GM18861 (cell line): Measurements from ENCODE around the gene VPS16.
"Not testable (repeated sequence)": the region's sequence is repeated elsewhere in the genome, so short reads cannot be mapped to it uniquely, and the experiment has no call there.

Source experiments
- ATAC-seq: cut with Tn5 transposase; IDR thresholded peaks from one replicate; pipeline ENCODE4 v1.9.1; 2021; ENCODE audit not compliant: unreplicated experiment

Gene VPS16

GRCh38 chr20:2806351-2806701, 34.2 kb upstream of the VPS16 start:
- ATAC-seq: no peak

GRCh38 chr20:2807019-2807418, 33.5 kb upstream of the VPS16 start:
- ATAC-seq: no peak

- not testable (repeated sequence) for ATAC-seq
Measured at GRCh38 chr20:2807929-2808328, 32.6 kb upstream of the VPS16 start.

- no peak for ATAC-seq
Measured at GRCh38 chr20:2809690-2810089, 30.9 kb upstream of the VPS16 start.

GRCh38 chr20:2812189-2812588, 28.4 kb upstream of the VPS16 start:
- ATAC-seq: no peak

GRCh38 chr20:2814076-2814475, 26.5 kb upstream of the VPS16 start:
- ATAC-seq: no peak

- no peak for ATAC-seq
Measured at GRCh38 chr20:2814587-2815051, 25.9 kb upstream of the VPS16 start, which contains the start of gene C20orf141. Gene C20orf141 (plus strand): TSS chr20:2814987. CDS start chr20:2815185, 198 bp downstream.

- no peak for ATAC-seq
Measured at GRCh38 chr20:2815242-2815900, 25.2 kb upstream of the VPS16 start.

- ATAC-seq: no peak
Measured at GRCh38 chr20:2816030-2816582, 24.4 kb upstream of the VPS16 start, which contains the start of gene TMEM239. Gene TMEM239 (plus strand): TSS chr20:2816364. CDS start chr20:2816555, 191 bp downstream.

GRCh38 chr20:2816583-2817340, 23.8 kb upstream of the VPS16 start:
- ATAC-seq: no peak

GRCh38 chr20:2817341-2817726, 23.2 kb upstream of the VPS16 start:
- ATAC-seq: no peak

- ATAC-seq: no peak
Measured at GRCh38 chr20:2817891-2818595, 22.5 kb upstream of the VPS16 start.

GRCh38 chr20:2820084-2820895, 20.3 kb upstream of the VPS16 start:
- no peak for ATAC-seq

- ATAC-seq: no peak
Measured at GRCh38 chr20:2820896-2821869, 19.4 kb upstream of the VPS16 start.

- ATAC-seq: no peak
Measured at GRCh38 chr20:2822073-2822472, 18.5 kb upstream of the VPS16 start.

GRCh38 chr20:2825761-2826160, 14.8 kb upstream of the VPS16 start:
- no peak for ATAC-seq

GRCh38 chr20:2826655-2827054, 13.9 kb upstream of the VPS16 start:
- ATAC-seq: no peak

- no peak for ATAC-seq
Measured at GRCh38 chr20:2829376-2829775, 11.2 kb upstream of the VPS16 start.

- ATAC-seq: not testable (repeated sequence)
Measured at GRCh38 chr20:2831206-2831605, 9.3 kb upstream of the VPS16 start.
